GM12878 (cell line): ENCODE results near the gene ELOVL5. TPM values are rescaled to one million over a fixed set of nuclear protein-coding genes. Genes with fewer than 3 reads are reported as not detected.

ENCODE experiments used
- ATAC-seq: fragments of 200-7000 bp; cut with Tn5 transposase; 3 replicates; pipeline ENCODE4 v1.9.1; 2020; ENCODE audit warnings: mild to moderate bottlenecking, moderate library complexity
- BruUV-seq: library from RNA; stranded (reverse); fragments of 400-500 nt; replicated peaks from 2 replicates; lab custom pipeline; 2021; lab: Mats Ljungman, UMichigan
- CTCF ChIA-PET: fragments of 300-600 bp; sonication (Branson Sonifier 250); formaldehyde crosslinking; extraction: SDS; loops from one replicate; lab custom pipeline; 2021; ENCODE audit warnings: inconsistent platforms; lab: Yijun Ruan, JAX
- POLR2A ChIA-PET: fragments of 350-600 bp; formaldehyde crosslinking; extraction: SDS; loops from one replicate; lab custom pipeline; 2021; ENCODE audit warnings: inconsistent platforms; lab: Charles Lee
- RAD21 ChIA-PET: fragments of 300-600 bp; sonication (Branson Sonifier 250); formaldehyde crosslinking; loops from one replicate; lab custom pipeline; 2023; ENCODE audit warnings: antibody characterized with exemption; ENCODE audit not compliant: unreplicated experiment; lab: Charles Lee
- SMC1A ChIA-PET: fragments of 300-600 bp; sonication (Branson Sonifier 250); formaldehyde crosslinking; loops from one replicate; lab custom pipeline; 2023; ENCODE audit not compliant: unreplicated experiment, uncharacterized antibody; lab: Charles Lee
- DNase-seq: peaks from one replicate; pipeline ENCODE4 v3.0.0-alpha.2; 2011; ENCODE audit warnings: low read depth, low spot score
- FAIRE-seq: peaks from 3 replicates; lab custom pipeline; 2011; peaks lifted over from hg19 to GRCh38; lab: Jason Lieb, UNC
- H2AFZ ChIP-seq: 2 replicates; pipeline ENCODE4 v1.6.0; 2011; ENCODE audit warnings: low read depth, low read length, control low read depth; ENCODE audit not compliant: control insufficient read depth
- H3K27ac ChIP-seq: 2 replicates; pipeline ENCODE4 v1.5.1; 2011; ENCODE audit warnings: control low read depth; ENCODE audit not compliant: control insufficient read depth, insufficient read depth
- H3K27me3 ChIP-seq, 2 experiments: replicated peaks in 1 of 2; 2 replicates each; pipeline versions ENCODE4 v1.6.0 to v1.6.1; 2011; ENCODE audit warnings: low read length in 1 of 2; ENCODE audit not compliant: control insufficient read depth in 2 of 2, insufficient read depth in 2 of 2
- H3K36me3 ChIP-seq, 2 experiments: 2 replicates each; pipeline ENCODE4 v1.5.1; 2011; ENCODE audit warnings: low read length in 1 of 2; ENCODE audit not compliant: control insufficient read depth in 2 of 2, insufficient read depth in 2 of 2
- H3K4me1 ChIP-seq: 2 replicates; pipeline ENCODE4 v1.6.1; 2011; ENCODE audit warnings: mild to moderate bottlenecking, low read length, moderate library complexity, mixed read lengths; ENCODE audit not compliant: control insufficient read depth, insufficient read depth
- H3K4me2 ChIP-seq: 2 replicates; pipeline ENCODE4 v1.6.0; 2011; ENCODE audit warnings: control low read depth; ENCODE audit not compliant: control insufficient read depth, insufficient read depth
- H3K4me3 ChIP-seq: fragments of 200-600 bp; sonication (generic); 2 replicates; pipeline ENCODE4 v1.5.1; 2016
- H3K79me2 ChIP-seq: 2 replicates; pipeline ENCODE4 v1.6.0; 2011; ENCODE audit warnings: low read length; ENCODE audit not compliant: control insufficient read depth, insufficient read depth
- H3K9ac ChIP-seq: 2 replicates; pipeline ENCODE4 v1.8.0; 2011; ENCODE audit warnings: low read length, control low read depth, mixed read lengths; ENCODE audit not compliant: control insufficient read depth, insufficient read depth
- H3K9me3 ChIP-seq: replicated peaks from 3 replicates; pipeline ENCODE4 v1.5.1; 2011; ENCODE audit warnings: mild to moderate bottlenecking, low read length; ENCODE audit not compliant: control insufficient read depth, insufficient read depth
- H4K20me1 ChIP-seq: 2 replicates; pipeline ENCODE4 v1.6.0; 2011; ENCODE audit not compliant: control insufficient read depth, insufficient read depth
- ASH2L ChIP-seq: fragments of 300-600, 200-600 bp; sonication (generic); IDR thresholded peaks from 2 replicates; pipeline ENCODE4 v1.6.1; 2017; ENCODE audit warnings: low read depth, mild to moderate bottlenecking, borderline replicate concordance
- IKZF2 ChIP-seq, 2 experiments: fragments of 450-650 bp; IDR thresholded peaks; 2 replicates each; pipeline ENCODE4 v1.6.1; 2017; ENCODE audit warnings: mild to moderate bottlenecking in 2 of 2, moderate library complexity in 2 of 2
- NR2C2 ChIP-seq: IDR thresholded peaks from 2 replicates; pipeline ENCODE4 v1.6.1; 2011; ENCODE audit warnings: borderline replicate concordance, low read depth; ENCODE audit not compliant: control insufficient read depth, insufficient read length
- SRF ChIP-seq, 2 experiments: IDR thresholded peaks; 2 replicates each; pipeline ENCODE4 v1.6.1; 2011; ENCODE audit warnings: low read depth in 2 of 2, low read length in 2 of 2, mild to moderate bottlenecking in 1 of 2, moderate library complexity in 1 of 2
- STAT1 ChIP-seq: fragments of 450-650 bp; conservative IDR thresholded peaks from 2 replicates; pipeline ENCODE4 v1.6.1; 2014; ENCODE audit warnings: antibody characterized with exemption, mild to moderate bottlenecking
- TCF3 ChIP-seq: IDR thresholded peaks from 2 replicates; pipeline ENCODE4 v1.6.1; 2012; ENCODE audit warnings: low read depth, mild to moderate bottlenecking, low read length, borderline replicate concordance; ENCODE audit not compliant: insufficient read depth
- YY1 ChIP-seq: IDR thresholded peaks from 2 replicates; pipeline ENCODE4 v1.6.1; 2011; ENCODE audit warnings: low read depth, mild to moderate bottlenecking, low read length
- ZBTB11 ChIP-seq: fragments of 450-650 bp; formaldehyde crosslinking; IDR thresholded peaks from 2 replicates; pipeline ENCODE4 v1.5.0; 2022; ENCODE audit warnings: mild to moderate bottlenecking, missing genetic modification characterization
- WGBS: methylation state at CpG from one replicate; pipeline ENCODE4 v1.1.6; 2016; ENCODE audit warnings: low lambda C conversion rate; ENCODE audit not compliant: insufficient replicate concordance, insufficient coverage; ENCODE audit errors: missing lambda C conversion rate; 5-methylcytosine and 5-hydroxymethylcytosine counted together
- in situ Hi-C: fragments of 300-500 bp; cut with MboI; formaldehyde crosslinking; loops from 9 replicates; pipeline ENCODE4 v1.14.3; 2018; ENCODE audit warnings: mixed read lengths
- intact Hi-C: fragments of 100-400 bp; cut with micrococcal nuclease; formaldehyde crosslinking; loops from one replicate; pipeline ENCODE4 v1.14.2; 2022; ENCODE audit not compliant: unreplicated experiment
- polyA plus RNA-seq, 11 experiments: library from polyadenylated mRNA; depleted of rRNA in 4 of 11; unstranded in 6 of 11; stranded (reverse) in 5 of 11; fragments of >200 nt; fragmentation: Nextera tagmentation in 4 of 11; fragmentation: Illumina TruSeq in 1 of 11; extraction: Ambion mirVana in 4 of 11; extraction: Trizol in 1 of 11; gene quantifications; 1 replicate in 1 of 11; 2 replicates in 10 of 11; pipeline versions ENCODE4 v1.2.1 to v1.2.3, GENCODE V29; 2011 to 2016; ENCODE audit warnings: inconsistent platforms in 2 of 11, missing spikeins in 2 of 11, low read depth in 1 of 11
- total RNA-seq, 4 experiments: library from RNA; depleted of rRNA in 3 of 4; stranded (reverse); fragments of >200 nt in 3 of 4; fragmentation: Illumina TruSeq in 1 of 4; extraction: Trizol in 1 of 4; gene quantifications; 2 replicates each; pipeline versions ENCODE4 v1.2.1 to v1.2.3, GENCODE V29; 2013 to 2021
- TF ChIP-seq, protein P1 (sequence below): IDR thresholded peaks from 2 replicates; pipeline ENCODE4 v1.6.1; 2012; ENCODE audit warnings: low read length, inconsistent platforms
- TF ChIP-seq, protein P2 (sequence below): fragments of 450-650 bp; IDR thresholded peaks from 2 replicates; pipeline ENCODE4 v1.6.1; 2017; ENCODE audit warnings: mild to moderate bottlenecking, low read depth, inconsistent platforms; ENCODE audit not compliant: poor library complexity, severe bottlenecking
- TF ChIP-seq, protein P3 (sequence below): fragments of 450-650 bp; IDR thresholded peaks from 2 replicates; pipeline ENCODE4 v1.6.1; 2016; ENCODE audit warnings: mild to moderate bottlenecking

Gene ELOVL5
- total and polyA plus RNA-seq, 10 of the 15 experiments (the other 5 are each of a cell fraction or from before 2014, with no cell fraction given) = 156 to 241 (median 196) TPM

DNA sequence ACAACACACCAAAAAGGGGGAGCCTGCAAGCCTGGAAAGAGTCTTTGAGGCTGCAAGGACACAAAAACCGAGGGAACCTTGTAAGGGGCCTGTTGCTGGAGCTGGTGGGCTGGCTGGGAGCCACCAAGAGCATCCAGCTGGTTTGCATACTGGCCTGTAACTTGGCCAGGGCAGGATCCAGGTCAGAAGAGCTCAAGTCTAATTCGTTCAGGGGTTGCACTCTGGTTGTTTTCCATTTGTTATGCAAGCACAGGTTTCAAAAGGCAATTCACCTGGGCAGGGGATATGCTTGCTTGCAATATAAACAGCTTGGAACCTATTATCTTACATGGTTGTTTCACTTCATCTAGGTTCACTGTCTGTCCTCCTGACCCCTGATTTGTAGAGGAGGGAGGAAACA, 101.8 kb downstream of the ELOVL5 start:
- Histone ChIP-seq H3K27ac (no peak overlapping the region), H3K4me3 (no peak overlapping the region), H2AFZ (no peak overlapping the region), H3K79me2 (no peaks in the 10 kb centered on the region), H3K9me3 (peaks cover 2% of the 10 kb centered on the region; the same call in 2 of the 3 replicates), H3K9ac (no peak overlapping the region), H3K4me1 (peaks cover 22% of the 10 kb centered on the region), H4K20me1 (no peaks in the 10 kb centered on the region), H3K4me2 (no peak overlapping the region), H3K27me3 (no peaks in the 10 kb centered on the region), H3K36me3 (no peaks in the 10 kb centered on the region)
- ATAC-seq (no peak), FAIRE-seq (no peak), DNase-seq (no peak)
- CTCF ChIA-PET = interaction anchor here (1.0 kb wide), 1 partner anchor 38 kb away, joined by 3 read pairs; no protein-coding TSS in a partner anchor
- RAD21 ChIA-PET = no interaction called here
- SMC1A ChIA-PET = interaction anchor here (0.8 to 3.5 kb wide), 7 partner anchors 10 to 97 kb away, joined by 3 to 35 read pairs (median 3); no protein-coding TSS in a partner anchor
- BruUV-seq = no TSS peak
- WGBS = 16% methylated on average over 2 of the region's 2 CpGs
- POLR2A ChIA-PET = no interaction called here
- in situ Hi-C loops = no loop called here
- intact Hi-C loops = no loop called here
- TF ChIP-seq ZBTB11 (CRISPR knock-in tag) (no peak), NR2C2 (no peak), ASH2L (no peak), IKZF2 (IDR thresholded peaks at IDR 0.05) (no peak), SRF (IDR thresholded peaks at IDR 0.05; ENCODE audit: low read depth in 2 of 2, low read length in 2 of 2) (no peak), TCF3 (no peak), STAT1 (no peak), YY1 (no peak)
- TF ChIP-seq, protein P1, sequence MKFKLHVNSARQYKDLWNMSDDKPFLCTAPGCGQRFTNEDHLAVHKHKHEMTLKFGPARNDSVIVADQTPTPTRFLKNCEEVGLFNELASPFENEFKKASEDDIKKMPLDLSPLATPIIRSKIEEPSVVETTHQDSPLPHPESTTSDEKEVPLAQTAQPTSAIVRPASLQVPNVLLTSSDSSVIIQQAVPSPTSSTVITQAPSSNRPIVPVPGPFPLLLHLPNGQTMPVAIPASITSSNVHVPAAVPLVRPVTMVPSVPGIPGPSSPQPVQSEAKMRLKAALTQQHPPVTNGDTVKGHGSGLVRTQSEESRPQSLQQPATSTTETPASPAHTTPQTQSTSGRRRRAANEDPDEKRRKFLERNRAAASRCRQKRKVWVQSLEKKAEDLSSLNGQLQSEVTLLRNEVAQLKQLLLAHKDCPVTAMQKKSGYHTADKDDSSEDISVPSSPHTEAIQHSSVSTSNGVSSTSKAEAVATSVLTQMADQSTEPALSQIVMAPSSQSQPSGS = no peak
- TF ChIP-seq, protein P2, sequence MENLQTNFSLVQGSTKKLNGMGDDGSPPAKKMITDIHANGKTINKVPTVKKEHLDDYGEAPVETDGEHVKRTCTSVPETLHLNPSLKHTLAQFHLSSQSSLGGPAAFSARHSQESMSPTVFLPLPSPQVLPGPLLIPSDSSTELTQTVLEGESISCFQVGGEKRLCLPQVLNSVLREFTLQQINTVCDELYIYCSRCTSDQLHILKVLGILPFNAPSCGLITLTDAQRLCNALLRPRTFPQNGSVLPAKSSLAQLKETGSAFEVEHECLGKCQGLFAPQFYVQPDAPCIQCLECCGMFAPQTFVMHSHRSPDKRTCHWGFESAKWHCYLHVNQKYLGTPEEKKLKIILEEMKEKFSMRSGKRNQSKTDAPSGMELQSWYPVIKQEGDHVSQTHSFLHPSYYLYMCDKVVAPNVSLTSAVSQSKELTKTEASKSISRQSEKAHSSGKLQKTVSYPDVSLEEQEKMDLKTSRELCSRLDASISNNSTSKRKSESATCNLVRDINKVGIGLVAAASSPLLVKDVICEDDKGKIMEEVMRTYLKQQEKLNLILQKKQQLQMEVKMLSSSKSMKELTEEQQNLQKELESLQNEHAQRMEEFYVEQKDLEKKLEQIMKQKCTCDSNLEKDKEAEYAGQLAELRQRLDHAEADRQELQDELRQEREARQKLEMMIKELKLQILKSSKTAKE = no peak
- TF ChIP-seq, protein P3, sequence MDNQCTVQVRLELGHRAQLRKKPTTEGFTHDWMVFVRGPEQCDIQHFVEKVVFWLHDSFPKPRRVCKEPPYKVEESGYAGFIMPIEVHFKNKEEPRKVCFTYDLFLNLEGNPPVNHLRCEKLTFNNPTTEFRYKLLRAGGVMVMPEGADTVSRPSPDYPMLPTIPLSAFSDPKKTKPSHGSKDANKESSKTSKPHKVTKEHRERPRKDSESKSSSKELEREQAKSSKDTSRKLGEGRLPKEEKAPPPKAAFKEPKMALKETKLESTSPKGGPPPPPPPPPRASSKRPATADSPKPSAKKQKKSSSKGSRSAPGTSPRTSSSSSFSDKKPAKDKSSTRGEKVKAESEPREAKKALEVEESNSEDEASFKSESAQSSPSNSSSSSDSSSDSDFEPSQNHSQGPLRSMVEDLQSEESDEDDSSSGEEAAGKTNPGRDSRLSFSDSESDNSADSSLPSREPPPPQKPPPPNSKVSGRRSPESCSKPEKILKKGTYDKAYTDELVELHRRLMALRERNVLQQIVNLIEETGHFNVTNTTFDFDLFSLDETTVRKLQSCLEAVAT = no peak
